Activated naive CD8-positive, alpha-beta T cell treated with anti-CD3 and anti-CD28 coated beads, Interleukin-2, amount 50 U/mL, for 16 hours (primary cell): ENCODE results near the gene HES2.
"Not testable (repeated sequence)": the region's sequence is repeated elsewhere in the genome, so short reads cannot be mapped to it uniquely, and the experiment has no call there.

Experiments used
- DNase-seq: peaks from one replicate; pipeline ENCODE4 v3.0.0-alpha.2; 2020; ENCODE audit warnings: low read depth, low spot score

HES2 gene

DNA sequence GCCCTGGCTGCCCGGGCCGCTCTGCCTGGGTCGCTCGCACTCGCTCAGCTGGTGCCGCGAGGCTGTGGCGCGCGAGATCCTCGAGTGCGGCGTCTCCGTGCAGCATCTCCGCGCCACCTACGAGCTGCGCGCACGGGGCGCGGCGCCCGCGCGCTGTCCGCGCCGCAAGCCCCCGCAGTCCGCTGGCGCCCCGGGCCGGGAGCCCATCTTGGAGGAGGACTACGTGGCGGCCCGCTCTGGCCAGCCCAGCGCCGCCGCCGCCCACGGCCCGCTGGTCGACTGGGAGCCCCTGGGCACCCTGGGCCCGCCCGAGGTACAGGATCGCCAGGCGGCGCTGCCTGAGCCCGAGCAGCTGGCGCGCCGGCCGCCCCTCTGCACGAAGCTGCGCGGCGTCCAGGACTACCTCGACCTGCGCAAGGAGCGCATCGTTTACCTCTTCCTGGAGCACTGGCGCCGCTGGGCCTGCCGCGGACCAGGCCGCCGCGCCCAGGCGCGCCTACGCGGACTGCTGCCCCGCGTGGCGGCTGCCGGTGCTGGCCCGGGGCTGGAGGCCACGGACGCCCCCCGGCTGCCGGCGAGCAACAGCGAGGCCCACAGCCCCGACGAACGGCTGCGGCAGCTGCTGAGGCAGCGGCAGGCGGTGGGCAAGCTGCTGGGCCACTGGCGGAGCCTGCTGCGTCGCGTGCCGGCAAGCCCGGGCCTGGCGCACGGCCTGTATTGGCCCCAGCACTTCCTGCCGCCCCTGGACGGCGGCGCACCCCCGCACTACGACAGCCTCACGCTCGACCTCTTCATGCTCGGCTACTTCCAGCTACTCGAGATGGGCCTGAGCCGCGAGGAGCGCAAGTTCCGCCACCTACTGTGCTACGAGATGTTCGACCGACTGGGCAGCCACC lies 35.4 kb upstream of the HES2 start:
- DNase-seq, result no peak

DNA sequence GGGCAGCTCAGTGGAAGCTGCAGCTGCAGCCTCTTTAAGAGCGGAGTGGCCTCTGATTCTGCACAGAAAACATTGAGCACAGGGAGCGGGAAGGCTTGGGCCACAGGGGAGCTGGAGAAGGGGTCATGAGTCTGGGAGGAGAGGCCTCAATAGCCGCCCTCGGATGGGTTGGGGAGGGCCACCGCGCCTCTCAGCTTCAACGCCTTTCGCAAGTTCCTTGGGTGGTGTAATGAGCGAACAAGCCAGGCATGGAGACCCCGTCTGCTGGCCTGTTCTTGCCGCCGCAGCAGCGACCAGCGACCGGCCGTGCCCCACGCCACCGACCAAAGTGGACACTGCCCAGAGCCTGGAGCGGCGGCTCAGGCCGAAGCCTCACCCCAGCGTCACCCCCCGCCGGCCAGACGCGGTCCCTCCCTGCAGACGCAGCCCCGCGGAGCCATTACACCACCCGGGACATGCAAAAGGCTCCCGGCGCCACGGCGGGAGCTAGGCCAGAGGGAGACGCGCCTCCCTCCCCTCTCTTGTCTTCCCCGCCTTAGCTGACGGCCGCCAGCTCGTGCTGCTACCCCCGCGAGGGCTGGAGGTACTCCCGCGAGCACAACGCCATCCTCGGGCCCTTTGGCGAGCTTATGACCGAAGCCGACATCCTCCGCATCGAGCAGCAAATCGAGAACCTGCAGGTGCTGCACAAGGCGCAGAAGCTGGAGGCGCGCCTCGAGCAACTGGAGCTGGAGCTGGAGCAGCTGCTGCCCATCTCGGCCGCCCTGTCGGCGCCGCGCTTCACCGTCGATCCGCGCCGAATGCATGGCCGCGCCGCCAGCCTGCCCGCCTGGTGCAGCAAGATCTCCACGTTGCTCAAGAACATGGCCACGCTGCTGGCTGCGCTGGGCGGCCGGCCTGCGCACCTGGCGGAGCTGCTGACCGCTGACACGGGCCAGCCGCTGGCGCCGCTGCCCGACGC lies 34.5 kb upstream of the HES2 start:
- DNase-seq, result not testable (repeated sequence)

DNA sequence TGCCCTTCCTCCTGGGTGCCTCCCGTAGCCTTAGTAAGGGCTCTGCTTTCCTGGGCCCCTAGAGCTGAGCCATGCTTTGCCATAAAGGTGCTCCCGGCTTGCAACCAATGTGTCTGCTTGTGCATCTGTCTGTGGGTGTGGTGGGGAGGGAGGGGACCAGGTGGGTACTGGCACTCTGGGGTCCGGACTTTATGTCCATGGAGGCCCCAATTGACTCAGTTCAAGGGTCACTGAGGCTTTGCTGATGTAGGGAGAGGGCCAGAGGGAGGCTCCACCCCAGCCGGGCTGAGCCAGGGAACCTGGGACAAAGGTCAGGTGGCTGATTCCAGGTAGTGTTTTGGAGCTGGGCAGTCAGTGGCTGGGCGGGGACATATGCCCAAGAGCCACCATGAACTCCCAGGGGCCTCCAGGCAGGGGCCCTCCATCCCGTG lies 31.2 kb upstream of the HES2 start:
- no peak for DNase-seq

DNA sequence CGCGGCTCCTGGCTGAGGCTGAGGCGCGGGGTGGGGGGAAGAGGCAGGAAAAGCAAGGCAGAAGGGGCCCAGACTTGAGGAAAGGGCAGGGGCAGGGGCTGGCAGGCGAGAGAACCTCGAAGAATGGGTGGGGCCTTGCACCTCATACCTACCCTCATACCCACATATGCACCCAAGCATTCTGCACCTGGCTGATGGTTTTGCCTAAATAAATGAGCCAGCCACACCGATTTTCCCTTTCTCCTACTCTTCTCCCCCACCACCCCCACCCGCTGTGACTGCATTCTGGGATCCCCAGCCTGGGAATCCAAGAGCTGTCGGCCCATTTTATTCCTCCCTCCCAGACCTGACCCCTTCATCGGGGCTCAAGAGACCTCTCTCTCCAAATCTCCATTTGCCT lies 30.8 kb upstream of the HES2 start:
- not testable (repeated sequence) for DNase-seq

DNA sequence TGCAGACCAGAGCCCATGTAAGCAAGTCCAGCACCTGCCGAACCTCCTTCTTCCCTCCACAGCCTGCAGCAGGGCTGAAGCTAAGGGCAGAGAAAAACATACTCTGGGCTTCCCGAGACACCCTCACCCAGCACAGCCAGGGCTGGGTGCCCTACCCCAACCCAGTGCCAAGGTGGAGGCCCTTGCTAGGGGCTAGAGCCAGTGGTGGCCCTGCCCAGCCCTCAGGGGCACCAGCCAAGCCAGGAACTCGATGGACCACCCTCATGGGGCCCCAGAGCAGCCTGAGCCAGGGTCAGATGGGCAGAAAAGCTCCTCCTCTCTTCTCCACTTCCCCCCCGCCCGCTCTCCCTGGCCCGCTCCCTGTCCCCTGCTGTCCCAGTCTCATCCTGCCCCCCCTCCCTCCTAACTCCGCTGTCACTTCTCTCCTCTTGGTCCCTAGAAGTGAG lies 30.3 kb upstream of the HES2 start:
- DNase-seq, result no peak

DNA sequence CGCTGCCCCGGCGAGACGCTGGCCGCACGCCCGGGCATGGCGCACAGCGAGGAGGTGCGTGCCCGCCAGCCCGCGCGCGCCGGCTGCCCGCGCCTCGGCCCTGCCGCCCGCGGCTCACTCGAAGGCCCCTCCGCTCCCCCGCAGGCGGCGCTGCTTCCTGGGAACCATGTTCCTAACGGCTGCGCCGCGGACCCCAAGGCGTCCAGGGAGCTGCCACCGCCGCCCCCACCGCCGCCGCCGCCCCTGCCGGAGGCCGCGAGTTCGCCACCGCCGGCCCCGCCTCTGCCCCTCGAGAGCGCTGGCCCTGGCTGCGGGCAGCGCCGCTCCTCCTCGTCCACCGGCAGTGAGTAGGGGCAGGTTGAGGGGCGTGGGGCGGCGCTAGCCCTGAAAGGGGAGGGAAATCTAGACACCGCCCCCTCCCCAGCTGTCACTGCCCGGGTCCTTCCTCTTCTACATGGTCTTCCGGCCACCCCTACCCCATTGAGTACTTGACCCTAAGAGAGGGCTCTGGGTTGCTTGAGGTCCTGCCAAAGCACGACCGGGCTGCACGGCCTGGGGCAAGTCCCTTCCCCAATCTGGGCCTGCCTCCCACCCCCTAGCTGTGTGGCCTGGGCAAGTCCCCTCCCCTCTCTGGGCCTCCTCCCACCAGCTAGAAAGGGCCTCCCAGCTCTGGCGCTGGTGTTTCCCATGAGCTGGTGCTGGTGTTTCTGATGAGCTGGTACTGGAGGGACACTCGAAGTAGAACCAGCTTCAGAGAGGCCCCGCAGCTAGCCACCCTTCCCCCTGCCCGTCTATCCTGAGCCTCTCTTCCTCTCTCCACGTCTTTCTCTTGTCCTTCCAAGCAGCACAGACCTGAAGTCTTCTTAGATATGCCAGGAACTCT lies 29.3 kb upstream of the HES2 start:
- DNase-seq, result no peak

DNA sequence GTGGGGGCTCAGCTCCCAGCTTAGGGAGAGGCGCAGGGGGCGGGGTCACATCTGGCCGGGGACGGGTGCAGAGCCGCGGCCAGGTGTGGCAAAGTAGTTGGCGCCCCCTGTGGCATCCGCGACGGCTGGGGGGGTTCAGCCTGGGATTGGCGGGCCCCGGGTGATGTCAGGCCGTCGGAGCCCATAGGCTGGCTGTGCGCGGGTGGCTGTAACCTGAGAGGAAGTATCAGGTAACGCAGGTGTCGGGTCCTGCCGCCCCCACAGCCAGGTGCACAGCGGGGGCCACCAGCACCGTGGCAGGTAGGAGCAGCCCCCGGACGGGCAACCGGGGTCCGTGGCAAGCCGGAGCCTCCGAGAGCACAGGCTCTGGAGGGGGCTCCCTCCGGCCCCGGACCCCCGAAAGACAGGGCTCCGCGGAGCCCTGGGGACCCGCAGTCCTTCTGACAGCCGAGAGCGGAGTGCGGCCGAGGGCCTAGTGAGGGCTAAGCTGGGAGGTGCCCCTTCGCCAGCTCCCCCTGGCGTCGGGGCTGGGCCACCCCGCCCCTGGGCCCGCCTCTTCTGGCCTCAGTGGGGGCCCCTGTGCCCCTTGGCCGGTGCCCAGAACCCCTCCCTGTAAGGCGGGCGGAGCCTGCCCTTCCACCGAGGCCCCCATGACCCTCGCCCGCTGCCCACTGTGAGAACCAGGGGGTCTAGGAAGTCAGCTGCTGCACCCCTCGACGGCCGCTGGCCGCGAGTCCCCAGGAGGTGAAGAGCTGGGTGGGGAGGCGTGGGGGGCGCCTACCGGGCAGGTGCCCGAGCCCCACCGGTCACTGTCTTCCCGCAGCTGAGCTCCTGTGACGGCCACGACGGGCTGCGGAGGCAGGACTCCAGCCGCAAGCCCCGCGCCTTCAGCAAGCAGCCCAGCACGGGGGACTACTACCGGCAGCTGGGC lies 28.4 kb upstream of the HES2 start:
- no peak for DNase-seq

DNA sequence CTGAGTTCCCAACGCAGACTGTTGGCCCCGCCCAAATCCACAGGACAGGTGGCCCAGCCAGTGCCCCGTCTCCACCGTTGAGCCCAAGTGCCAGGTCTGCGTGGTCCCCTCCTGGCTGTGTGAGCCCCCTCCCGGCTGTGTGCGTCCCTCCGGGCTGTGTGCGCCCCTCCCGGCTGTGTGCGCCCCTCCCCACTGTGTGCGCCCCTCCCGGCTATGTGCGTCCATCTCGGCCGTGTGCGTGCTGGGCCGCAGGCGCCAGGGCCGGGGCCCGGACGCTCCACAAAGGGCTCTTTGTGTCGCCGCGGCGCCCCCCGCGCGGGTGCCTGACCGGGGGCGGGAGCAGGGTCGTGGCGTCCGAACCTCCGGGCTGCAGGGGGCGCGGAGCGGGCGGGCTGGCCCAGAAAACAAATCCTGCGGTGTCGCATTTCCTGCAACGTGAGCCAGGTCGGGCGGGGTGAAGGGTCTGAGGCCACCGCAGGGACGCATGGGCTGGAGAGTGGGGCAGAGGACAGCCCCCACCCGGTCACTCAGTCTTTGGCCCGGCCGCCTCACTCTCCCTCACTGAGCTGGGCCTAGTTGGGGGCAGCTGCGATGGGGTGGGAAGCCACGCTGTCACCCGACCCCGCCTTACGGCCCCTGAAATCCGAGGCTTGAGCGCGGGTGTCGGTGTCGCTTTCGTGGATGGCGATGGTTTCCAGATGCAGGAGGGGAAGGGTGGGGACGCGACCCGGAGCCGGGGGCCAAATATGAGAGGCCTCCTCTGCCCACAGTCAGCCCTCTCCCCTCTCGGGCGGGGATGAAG lies 27.5 kb upstream of the HES2 start:
- DNase-seq, result no peak

DNA sequence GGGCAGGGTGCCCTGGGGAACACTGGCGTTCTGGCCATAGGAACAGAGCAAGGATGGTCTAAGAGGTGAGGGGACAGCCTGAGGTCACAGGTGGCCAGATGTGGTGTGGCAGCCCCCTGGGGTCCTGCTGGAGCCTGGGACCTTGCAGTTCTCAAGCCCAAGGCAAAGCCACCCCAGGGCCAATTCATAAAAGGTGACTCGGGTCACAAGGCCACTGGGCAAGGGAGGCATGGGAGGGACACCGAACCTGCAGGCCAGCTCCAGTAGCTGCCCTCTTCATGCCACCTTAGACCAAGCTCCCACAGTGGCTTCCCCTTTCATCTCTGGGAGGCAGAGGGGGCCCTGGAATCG lies 26.9 kb upstream of the HES2 start:
- DNase-seq, result no peak

DNA sequence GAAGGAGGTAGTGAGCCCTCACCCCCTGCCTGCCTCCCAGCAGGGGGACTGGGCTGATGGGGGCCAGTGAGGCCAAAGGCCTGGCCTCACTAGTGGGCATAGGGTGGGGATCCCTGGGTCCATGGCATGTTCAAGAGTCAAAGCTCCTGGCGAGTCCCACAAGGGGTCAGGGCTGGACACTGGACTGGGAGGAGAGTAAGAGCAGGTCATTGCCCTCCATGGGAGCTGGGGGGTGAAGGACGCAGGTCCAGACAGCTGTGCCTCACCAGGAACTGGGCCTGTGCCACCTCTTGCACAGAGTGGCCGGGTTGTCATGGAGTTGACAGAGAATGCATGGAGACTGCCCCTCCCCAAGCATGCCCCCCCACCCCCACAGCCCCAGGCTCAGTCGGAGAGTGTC lies 26.2 kb upstream of the HES2 start:
- DNase-seq, result not testable (repeated sequence)

DNA sequence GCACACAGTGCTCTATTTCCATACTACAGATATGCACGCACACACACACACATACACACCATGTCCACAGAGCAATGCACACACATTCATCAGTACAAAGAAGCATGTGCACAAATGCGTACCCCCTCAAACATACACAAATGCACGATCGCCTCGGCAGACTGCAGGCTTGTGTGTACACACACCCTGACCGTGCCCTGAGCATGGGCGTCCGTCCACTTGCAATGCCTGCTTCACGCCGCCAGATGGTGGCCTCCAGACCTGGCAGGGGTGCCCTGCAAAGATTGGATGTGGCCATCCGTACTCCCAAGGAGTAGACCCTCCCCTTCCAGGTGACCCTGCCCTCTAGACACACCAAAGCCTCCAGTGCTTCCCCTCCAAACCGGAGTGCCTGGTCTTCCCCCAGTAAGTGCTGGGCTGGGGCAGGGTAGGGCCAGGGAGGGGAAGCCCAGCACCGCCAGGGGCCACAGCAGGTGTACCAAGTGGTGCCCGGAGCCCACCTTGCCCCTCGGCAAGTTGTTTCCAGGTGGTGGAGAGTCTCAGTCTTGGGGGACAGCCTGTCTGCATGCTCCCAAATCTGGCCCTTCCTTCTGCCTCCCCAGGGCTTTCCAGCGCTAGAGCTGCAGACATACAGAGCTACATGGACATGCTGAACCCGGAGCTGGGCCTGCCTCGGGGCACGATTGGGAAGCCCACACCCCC lies 25.5 kb upstream of the HES2 start:
- DNase-seq, result peak; percentile 24

DNA sequence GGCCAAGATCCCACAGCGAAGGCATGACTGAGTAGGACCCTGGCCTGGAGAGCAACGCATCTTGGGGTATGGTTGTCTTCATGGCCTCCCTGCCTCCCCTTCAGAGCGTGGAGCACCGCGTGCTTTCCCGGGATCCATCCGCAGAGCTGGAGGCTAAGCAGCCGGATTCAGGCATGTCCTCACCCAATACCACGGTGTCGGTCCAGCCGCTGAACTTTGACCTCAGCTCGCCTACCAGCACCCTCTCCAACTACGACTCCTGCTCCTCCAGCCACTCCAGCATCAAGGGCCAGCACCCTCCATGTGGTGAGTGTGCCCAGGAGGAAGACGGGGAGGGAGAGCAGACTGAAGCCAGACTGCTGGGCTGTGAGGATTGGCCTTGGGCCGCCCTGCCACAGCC lies 24.7 kb upstream of the HES2 start:
- no peak for DNase-seq

DNA sequence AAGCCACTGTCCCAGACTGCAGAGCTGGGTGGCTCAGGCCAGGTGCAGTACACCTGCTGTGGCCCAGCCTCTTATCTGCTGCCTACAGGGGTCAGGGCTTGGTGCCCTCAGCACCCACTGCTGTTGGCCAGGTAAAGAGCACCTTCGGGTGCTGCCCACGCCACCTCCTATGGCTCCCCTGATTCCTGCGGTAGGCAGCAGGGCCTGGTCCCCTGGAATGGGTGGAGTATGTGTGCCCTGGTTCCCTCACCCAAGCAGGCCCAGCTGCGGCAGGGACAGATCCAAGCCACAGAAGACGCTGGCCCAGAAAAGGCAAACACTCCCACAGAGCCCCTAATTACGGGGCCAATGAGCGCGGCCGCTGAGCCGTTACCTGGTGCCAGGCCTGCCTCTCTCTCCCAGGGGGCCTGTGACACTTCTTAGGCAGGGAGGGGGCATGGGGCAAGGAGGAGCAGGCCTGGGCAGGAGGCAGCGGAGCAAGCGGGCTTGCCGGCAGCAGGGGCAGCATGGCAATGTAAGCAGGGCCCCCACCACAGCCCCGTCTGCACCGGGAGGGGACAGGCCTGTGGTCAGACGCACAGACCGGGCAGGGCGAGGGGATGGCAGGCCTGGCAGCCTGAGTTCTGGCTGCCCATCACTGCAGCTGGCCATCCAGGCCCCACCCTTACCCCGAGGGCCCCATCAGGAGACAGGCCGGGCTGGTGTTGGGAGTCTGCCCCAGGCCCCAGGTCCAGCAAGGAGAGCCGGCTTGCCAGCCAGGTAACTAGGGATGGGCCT lies 23.8 kb upstream of the HES2 start:
- DNase-seq, result no peak

DNA sequence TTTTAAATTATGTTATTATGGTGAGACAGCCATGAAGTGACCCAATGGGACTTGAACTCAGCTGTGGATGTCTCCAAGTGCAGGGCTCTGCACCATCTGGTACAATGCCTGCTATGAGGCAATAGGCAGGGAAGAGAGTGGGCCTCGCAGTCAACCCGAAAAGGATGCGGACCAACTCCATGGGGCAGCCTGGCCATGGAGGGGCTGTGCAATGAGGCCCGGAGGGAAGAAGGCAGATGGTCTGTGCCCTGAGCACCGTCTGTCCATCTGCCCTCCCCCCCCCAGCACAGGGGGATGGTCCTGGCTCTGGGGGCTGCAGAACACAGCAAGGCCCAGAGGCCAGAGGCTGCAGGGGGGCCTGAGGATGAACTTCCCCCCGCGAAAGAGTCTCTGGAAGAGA lies 21.9 kb upstream of the HES2 start:
- no peak for DNase-seq

DNA sequence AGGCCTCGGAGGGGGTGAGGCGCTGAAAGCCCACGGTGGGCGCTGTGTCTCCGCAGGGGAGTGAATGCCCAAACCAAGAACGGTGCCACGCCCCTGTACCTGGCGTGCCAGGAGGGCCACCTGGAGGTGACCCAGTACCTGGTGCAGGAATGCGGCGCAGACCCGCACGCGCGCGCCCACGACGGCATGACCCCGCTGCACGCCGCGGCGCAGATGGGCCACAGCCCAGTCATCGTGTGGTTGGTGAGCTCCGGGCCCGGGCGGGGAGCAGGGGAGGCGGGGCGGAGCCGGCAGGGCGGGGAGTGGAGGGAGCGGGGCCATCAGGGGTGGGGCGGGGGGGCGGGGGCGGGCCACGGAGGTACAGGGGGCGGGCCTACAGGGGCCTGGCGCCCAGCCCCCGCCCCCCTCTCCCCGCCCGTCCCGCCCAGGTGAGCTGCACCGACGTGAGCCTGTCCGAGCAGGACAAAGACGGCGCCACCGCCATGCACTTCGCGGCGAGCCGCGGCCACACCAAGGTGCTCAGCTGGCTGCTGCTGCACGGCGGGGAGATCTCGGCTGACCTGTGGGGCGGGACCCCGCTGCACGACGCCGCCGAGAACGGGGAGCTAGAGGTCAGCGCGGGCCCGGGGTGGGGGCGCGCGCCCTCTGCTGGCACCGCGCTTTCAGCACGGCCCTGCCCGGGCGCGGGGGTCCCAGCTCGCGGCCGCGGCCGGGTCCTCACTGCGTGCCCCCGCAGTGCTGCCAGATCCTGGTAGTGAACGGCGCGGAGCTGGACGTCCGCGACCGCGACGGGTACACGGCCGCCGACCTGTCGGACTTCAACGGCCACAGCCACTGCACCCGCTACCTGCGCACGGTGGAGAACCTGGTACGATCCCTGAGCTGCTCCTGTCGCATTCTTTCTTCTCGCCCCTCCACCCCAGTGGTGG lies 20.7 kb upstream of the HES2 start:
- peak; percentile 45 for DNase-seq

DNA sequence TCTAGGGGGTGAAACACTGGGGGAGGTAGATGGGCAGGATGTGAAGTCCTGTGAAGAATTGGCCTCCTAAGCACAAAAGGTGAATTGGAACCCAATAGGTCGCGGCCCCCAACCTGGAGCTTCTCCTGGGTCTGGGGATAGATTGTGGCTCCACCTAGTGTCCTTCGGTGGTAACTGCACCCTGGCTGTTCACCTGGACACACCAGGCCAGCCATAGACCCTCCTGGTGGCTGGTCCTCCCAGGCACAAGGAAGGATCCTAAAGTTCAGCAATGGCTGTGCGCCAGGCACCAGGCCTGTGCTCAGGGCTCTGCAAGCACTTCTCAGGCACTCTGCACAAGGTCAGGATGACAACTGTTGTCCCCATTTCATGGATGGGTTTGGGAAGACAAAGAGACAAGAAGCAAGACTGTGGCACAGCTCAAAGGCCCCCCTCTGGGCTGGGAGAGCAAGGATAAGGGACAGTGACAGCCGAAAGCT lies 18.4 kb upstream of the HES2 start:
- peak; percentile 40 for DNase-seq
